Keratinocyte (primary cell): ENCODE data around the gene FOXK2. TPM values are rescaled to one million over a fixed set of nuclear protein-coding genes. Genes with fewer than 3 reads are reported as not detected.

Experiments used
- DNase-seq: peaks from one replicate; pipeline ENCODE4 v3.0.0-alpha.2; 2011; ENCODE audit warnings: low read depth, missing footprints, low spot score
- FAIRE-seq: peaks from 2 replicates; lab custom pipeline; 2011; peaks lifted over from hg19 to GRCh38; lab: Jason Lieb, UNC
- H2AFZ ChIP-seq: 2 replicates; pipeline ENCODE4 v1.6.0; 2012; ENCODE audit warnings: low read length, control low read depth, inconsistent platforms; ENCODE audit not compliant: control insufficient read depth
- H3K27ac ChIP-seq: 2 replicates; pipeline ENCODE4 v1.5.1; 2011; ENCODE audit warnings: low read length; ENCODE audit not compliant: control insufficient read depth, insufficient read depth
- H3K27me3 ChIP-seq: 3 replicates; pipeline ENCODE4 v1.6.0; 2011; ENCODE audit warnings: low read length; ENCODE audit not compliant: control insufficient read depth, insufficient read depth; ENCODE audit errors: extremely low read depth
- H3K36me3 ChIP-seq, 2 experiments: 2 replicates in 1 of 2; 3 replicates in 1 of 2; pipeline ENCODE4 v1.5.1; 2011; ENCODE audit warnings: low read length in 2 of 2, mild to moderate bottlenecking in 1 of 2; ENCODE audit not compliant: control insufficient read depth in 2 of 2, insufficient read depth in 2 of 2; ENCODE audit errors: extremely low read depth in 1 of 2
- H3K4me1 ChIP-seq: 3 replicates; pipeline ENCODE4 v1.5.1; 2011; ENCODE audit warnings: low read length; ENCODE audit not compliant: control insufficient read depth, insufficient read depth; ENCODE audit errors: extremely low read depth
- H3K4me2 ChIP-seq: 3 replicates; pipeline ENCODE4 v1.6.0; 2011; ENCODE audit warnings: low read depth, low read length; ENCODE audit not compliant: control insufficient read depth, insufficient read depth; ENCODE audit errors: extremely low read depth
- H3K4me3 ChIP-seq, 3 experiments: fragments of 200-600 bp in 1 of 3; sonication (generic) in 1 of 3; 2 replicates in 2 of 3; 3 replicates in 1 of 3; pipeline ENCODE4 v1.5.1; 2011 to 2016; ENCODE audit warnings: low read length in 3 of 3, mild to moderate bottlenecking in 3 of 3, control low read depth in 2 of 3, inconsistent platforms in 1 of 3, low read depth in 1 of 3, mixed read lengths in 1 of 3, mixed run types in 1 of 3, moderate library complexity in 1 of 3; ENCODE audit not compliant: control insufficient read depth in 2 of 3, insufficient read depth in 2 of 3; ENCODE audit errors: extremely low read depth in 1 of 3
- H3K79me2 ChIP-seq: 2 replicates; pipeline ENCODE4 v1.6.0; 2012; ENCODE audit warnings: low read length; ENCODE audit not compliant: control insufficient read depth, insufficient read depth
- H3K9ac ChIP-seq: 3 replicates; pipeline ENCODE4 v1.6.0; 2011; ENCODE audit warnings: low read length; ENCODE audit not compliant: control insufficient read depth, insufficient read depth; ENCODE audit errors: extremely low read depth
- H3K9me1 ChIP-seq: 3 replicates; pipeline ENCODE4 v1.6.0; 2011; ENCODE audit warnings: low read length; ENCODE audit not compliant: control insufficient read depth, insufficient read depth; ENCODE audit errors: extremely low read depth
- H3K9me3 ChIP-seq: 2 replicates; pipeline ENCODE4 v1.5.1; 2012; ENCODE audit warnings: low read depth, low read length; ENCODE audit not compliant: control insufficient read depth
- H4K20me1 ChIP-seq: 3 replicates; pipeline ENCODE4 v1.6.0; 2011; ENCODE audit warnings: low read length; ENCODE audit not compliant: control insufficient read depth, insufficient read depth; ENCODE audit errors: extremely low read depth
- CTCF ChIP-seq, 3 experiments: IDR thresholded peaks in 1 of 3; conservative IDR thresholded peaks in 1 of 3; optimal IDR thresholded peaks in 1 of 3; 2 replicates in 2 of 3; 3 replicates in 1 of 3; pipeline versions ENCODE3 to v1.5.1; 2011; ENCODE audit warnings: low read length in 3 of 3, mild to moderate bottlenecking in 3 of 3, moderate library complexity in 2 of 3, control low read depth in 1 of 3, inconsistent platforms in 1 of 3; ENCODE audit not compliant: insufficient read depth in 2 of 3; ENCODE audit errors: extremely low read depth in 1 of 3
- EZH2 ChIP-seq: IDR thresholded peaks from one replicate; pipeline ENCODE4 v1.6.1; 2012; ENCODE audit warnings: inconsistent platforms, mild to moderate bottlenecking, low read length, moderate library complexity
- dilution Hi-C: fragments of 300-500 bp; cut with MboI; formaldehyde crosslinking; loops from one replicate; pipeline ENCODE4 v1.7.0; 2020; ENCODE audit warnings: low sequenced_read_pairs; ENCODE audit not compliant: extremely low pct_ligation_motif_present
- polyA plus RNA-seq, 5 experiments: library from polyadenylated mRNA; depleted of rRNA in 3 of 5; stranded (reverse) in 3 of 5; stranded (forward) in 1 of 5; unstranded in 1 of 5; fragments of >200 nt; gene quantifications; 1 replicate in 1 of 5; 2 replicates in 3 of 5; 3 replicates in 1 of 5; pipeline versions ENCODE4 v1.2.1 to v1.2.3, GENCODE V29; 2011 to 2012; ENCODE audit warnings: missing spikeins in 2 of 5, low read depth in 1 of 5, low replicate concordance in 1 of 5

FOXK2 gene
- polyA plus RNA-seq, 1 donor (not counting 4 experiments of a cell fraction or from before 2014, with no cell fraction given) = 43.9 TPM

- Histone ChIP-seq H3K36me3 (peaks cover 1 to 11% of the 10 kb centered on the region in 2 experiments), H3K4me3 (no peak overlapping the region), H4K20me1 (peaks cover 65% of the 10 kb centered on the region), H3K79me2 (peaks cover 98% of the 10 kb centered on the region), H3K27me3 (no peaks in the 10 kb centered on the region), H3K9me1 (peaks cover 9% of the 10 kb centered on the region), H3K9me3 (no peaks in the 10 kb centered on the region), H2AFZ (no peak overlapping the region), H3K4me2 (no peak overlapping the region), H3K4me1 (peaks cover 19% of the 10 kb centered on the region), H3K27ac (no peak overlapping the region), H3K9ac (no peak overlapping the region)
- DNase-seq (no peak), FAIRE-seq (no peak)
- dilution Hi-C loops = no loop called here
- no peak for TF ChIP-seq CTCF (optimal IDR thresholded peaks at IDR 0.05 in 1 of 3, IDR thresholded peaks at IDR 0.05 in 1 of 3, conservative IDR thresholded peaks at IDR 0.05 in 1 of 3; ENCODE audit: extremely low read depth in 1 of 3, insufficient read depth in 2 of 3, low read length in 3 of 3)
- no peak for TF ChIP-seq EZH2
Observed at GRCh38 chr17:82545071-82545462, 25.5 kb downstream of the FOXK2 start.

- H3K4me3 ChIP-seq = no peak overlapping the region
- H3K79me2 ChIP-seq = peaks cover 95% of the 10 kb centered on the region
- dilution Hi-C loops = no loop called here
- no peak overlapping the region for H2AFZ ChIP-seq
- H3K27me3 ChIP-seq = no peaks in the 10 kb centered on the region
- peaks cover 25% of the 10 kb centered on the region for H3K4me1 ChIP-seq
- H4K20me1 ChIP-seq = peaks cover 64% of the 10 kb centered on the region
- no peak overlapping the region for H3K27ac ChIP-seq
- H3K4me2 ChIP-seq = no peak overlapping the region
- no peaks in the 10 kb centered on the region for H3K9me3 ChIP-seq
- FAIRE-seq = no peak
- no peak overlapping the region for H3K9ac ChIP-seq
- H3K36me3 ChIP-seq = peaks cover 1 to 6% of the 10 kb centered on the region in 2 experiments
- no peak for TF ChIP-seq CTCF (optimal IDR thresholded peaks at IDR 0.05 in 1 of 3, IDR thresholded peaks at IDR 0.05 in 1 of 3, conservative IDR thresholded peaks at IDR 0.05 in 1 of 3; ENCODE audit: extremely low read depth in 1 of 3, insufficient read depth in 2 of 3, low read length in 3 of 3)
- no peak for TF ChIP-seq EZH2
- peaks cover 9% of the 10 kb centered on the region for H3K9me1 ChIP-seq
- DNase-seq = no peak
Observed at GRCh38 chr17:82547981-82548380, 28.4 kb downstream of the FOXK2 start.
